WERI-Rb-1 (cell line): ENCODE data around the gene ZNF474.
A peak's percentile ranks its signal among the peaks of the same experiment; 100 is the strongest.

Experiments
- DNase-seq: peaks from one replicate; pipeline ENCODE4 v3.0.0-alpha.2; 2020
- H3K27ac ChIP-seq: fragments of 250-450 bp; sonication (Bioruptor Pico); 2 replicates; pipeline ENCODE4 v1.5.1; 2020; ENCODE audit warnings: mild to moderate bottlenecking, moderate library complexity
- H3K27me3 ChIP-seq: fragments of 250-450 bp; sonication (Bioruptor Pico); 2 replicates; pipeline ENCODE4 v1.5.1; 2021; ENCODE audit warnings: mild to moderate bottlenecking, low read depth, moderate library complexity; ENCODE audit not compliant: insufficient read depth, severe bottlenecking
- H3K36me3 ChIP-seq: fragments of 250-450 bp; sonication (Bioruptor Pico); 2 replicates; pipeline ENCODE4 v1.5.1; 2020; ENCODE audit warnings: mild to moderate bottlenecking, moderate library complexity
- H3K4me3 ChIP-seq: 2 replicates; pipeline ENCODE4 v1.5.1; 2011; ENCODE audit warnings: low read depth, mild to moderate bottlenecking, control low read depth, low read length
- H3K9me3 ChIP-seq: fragments of 250-450 bp; sonication (Bioruptor Pico); 2 replicates; pipeline ENCODE4 v1.5.1; 2021; ENCODE audit warnings: mild to moderate bottlenecking, moderate library complexity; ENCODE audit not compliant: severe bottlenecking
- TF ChIP-seq, protein P1 (sequence below): IDR thresholded peaks from 2 replicates; pipeline ENCODE4 v1.5.1; 2011; ENCODE audit warnings: low read depth, mild to moderate bottlenecking, control low read depth, inconsistent platforms, low read length

ZNF474 gene

DNA sequence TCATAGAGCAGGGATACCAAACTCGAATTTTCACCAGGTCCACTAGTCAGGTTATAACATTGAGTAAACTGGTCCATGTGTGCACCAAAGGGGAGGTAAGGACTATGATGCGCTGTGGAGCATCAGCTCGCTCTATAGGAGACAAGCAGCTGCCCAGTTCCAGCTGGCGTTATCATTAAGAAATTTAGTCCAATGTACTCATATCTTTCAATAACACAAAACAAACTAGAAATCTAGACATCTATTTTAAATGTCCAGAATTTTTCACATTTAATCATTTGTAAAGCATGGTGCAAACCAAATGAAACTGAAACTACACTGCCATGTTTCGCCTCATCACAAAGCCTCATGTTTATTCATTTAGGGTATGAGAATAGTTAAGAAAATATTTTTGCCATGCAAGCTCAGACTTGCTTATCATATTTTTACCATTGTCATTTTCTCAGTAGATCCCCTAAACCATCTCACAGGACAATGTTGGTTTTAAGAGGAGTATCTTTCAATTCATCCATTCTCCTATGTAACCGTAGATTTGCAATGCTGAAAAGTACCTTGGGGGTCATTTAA lies 50.9 kb downstream of the ZNF474 start:
- no peak overlapping the region for H3K4me3 ChIP-seq

DNA sequence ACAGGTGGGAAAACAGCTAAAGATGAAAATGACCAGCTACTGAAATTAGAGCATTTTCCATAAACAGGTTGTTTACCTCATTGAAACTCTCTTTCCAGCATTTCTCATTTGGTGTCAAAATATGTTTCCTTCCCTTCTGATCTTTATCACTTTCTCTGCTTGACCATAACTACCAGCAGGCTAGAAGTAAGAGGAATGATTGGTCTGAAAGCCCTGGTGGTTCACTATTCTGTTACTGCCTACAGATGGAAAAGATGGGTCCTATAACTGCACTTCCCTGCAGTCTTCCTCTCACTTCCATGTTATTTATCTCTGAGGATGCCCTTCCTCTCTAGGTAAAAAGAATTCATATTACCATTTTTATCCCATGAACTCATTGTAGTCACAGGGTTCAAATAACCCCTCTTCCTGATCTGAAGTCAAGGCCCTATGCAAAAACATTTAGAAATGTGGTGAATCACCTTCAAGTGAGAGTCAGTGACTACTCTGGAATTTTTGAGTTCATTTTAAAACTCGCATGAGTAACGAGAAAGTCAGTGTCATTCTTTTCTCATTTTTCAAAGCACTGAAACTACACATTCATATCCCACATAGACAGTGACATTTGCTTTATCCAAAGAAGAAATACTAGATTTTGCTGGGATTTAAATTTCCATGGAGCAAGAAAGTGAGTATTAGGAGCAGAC lies 51.7 kb downstream of the ZNF474 start:
- Histone ChIP-seq H3K27ac (no peak overlapping the region), H3K36me3 (no peaks in the 10 kb centered on the region), H3K9me3 (no peaks in the 10 kb centered on the region), H3K27me3 (no peaks in the 10 kb centered on the region), H3K4me3 (no peak overlapping the region)
- TF ChIP-seq, protein P1, sequence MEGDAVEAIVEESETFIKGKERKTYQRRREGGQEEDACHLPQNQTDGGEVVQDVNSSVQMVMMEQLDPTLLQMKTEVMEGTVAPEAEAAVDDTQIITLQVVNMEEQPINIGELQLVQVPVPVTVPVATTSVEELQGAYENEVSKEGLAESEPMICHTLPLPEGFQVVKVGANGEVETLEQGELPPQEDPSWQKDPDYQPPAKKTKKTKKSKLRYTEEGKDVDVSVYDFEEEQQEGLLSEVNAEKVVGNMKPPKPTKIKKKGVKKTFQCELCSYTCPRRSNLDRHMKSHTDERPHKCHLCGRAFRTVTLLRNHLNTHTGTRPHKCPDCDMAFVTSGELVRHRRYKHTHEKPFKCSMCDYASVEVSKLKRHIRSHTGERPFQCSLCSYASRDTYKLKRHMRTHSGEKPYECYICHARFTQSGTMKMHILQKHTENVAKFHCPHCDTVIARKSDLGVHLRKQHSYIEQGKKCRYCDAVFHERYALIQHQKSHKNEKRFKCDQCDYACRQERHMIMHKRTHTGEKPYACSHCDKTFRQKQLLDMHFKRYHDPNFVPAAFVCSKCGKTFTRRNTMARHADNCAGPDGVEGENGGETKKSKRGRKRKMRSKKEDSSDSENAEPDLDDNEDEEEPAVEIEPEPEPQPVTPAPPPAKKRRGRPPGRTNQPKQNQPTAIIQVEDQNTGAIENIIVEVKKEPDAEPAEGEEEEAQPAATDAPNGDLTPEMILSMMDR, result no peak
- no peak for DNase-seq

More for the DNA sequence above, 50.9 kb downstream of the ZNF474 start:
- DNase-seq, result no peak
- H3K27me3 ChIP-seq, result no peaks in the 10 kb centered on the region
- TF ChIP-seq, protein P1, result no peak
- H3K27ac ChIP-seq, result no peak overlapping the region
- no peaks in the 10 kb centered on the region for H3K9me3 ChIP-seq
- no peaks in the 10 kb centered on the region for H3K36me3 ChIP-seq

DNA sequence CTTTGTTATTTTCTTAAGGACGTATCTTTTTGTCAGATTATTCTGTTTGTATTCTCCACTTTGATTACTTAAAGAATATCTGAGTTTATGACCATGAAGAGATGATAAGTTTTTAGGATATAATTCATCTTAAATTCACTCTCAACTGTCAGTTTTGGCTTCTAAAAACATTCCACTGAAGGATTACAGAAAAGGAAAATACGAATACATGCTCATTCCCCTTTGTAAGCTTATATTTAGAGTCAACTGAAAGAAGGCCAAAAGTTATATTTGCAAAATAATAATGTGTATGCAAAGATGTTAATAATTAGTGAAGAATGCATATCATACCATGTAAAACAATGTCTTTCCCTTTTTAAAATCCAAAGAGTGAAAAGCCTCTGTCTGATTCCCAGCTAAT lies 52.5 kb downstream of the ZNF474 start:
- TF ChIP-seq, protein P1, result no peak
- H3K27me3 ChIP-seq, result no peaks in the 10 kb centered on the region
- no peak overlapping the region for H3K27ac ChIP-seq
- H3K36me3 ChIP-seq, result no peaks in the 10 kb centered on the region
- no peak overlapping the region for H3K4me3 ChIP-seq
- no peaks in the 10 kb centered on the region for H3K9me3 ChIP-seq
- DNase-seq, result no peak

DNA sequence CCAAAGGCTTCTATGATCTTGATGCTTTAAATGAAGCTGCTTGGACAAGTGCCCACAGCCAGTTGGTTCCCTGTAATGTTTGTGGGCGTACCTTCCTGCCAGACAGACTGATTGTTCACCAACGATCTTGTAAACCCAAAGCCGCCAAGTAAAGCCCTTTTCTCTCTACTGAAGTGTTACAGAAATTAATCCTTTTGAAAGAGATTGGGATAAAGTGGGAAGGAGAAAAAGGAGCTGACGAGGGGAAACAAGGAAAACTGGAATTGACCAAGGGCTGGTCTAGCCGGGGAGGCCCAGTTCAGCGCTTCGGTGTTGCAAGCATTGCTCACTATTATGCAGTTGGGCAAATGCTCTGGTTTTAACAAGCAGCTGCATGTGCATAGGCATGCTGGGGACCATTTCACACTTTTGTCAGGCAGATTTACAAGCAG lies 53.2 kb downstream of the ZNF474 start:
- Histone ChIP-seq H3K4me3 (no peak overlapping the region), H3K9me3 (no peaks in the 10 kb centered on the region), H3K27ac (no peak overlapping the region)

DNA sequence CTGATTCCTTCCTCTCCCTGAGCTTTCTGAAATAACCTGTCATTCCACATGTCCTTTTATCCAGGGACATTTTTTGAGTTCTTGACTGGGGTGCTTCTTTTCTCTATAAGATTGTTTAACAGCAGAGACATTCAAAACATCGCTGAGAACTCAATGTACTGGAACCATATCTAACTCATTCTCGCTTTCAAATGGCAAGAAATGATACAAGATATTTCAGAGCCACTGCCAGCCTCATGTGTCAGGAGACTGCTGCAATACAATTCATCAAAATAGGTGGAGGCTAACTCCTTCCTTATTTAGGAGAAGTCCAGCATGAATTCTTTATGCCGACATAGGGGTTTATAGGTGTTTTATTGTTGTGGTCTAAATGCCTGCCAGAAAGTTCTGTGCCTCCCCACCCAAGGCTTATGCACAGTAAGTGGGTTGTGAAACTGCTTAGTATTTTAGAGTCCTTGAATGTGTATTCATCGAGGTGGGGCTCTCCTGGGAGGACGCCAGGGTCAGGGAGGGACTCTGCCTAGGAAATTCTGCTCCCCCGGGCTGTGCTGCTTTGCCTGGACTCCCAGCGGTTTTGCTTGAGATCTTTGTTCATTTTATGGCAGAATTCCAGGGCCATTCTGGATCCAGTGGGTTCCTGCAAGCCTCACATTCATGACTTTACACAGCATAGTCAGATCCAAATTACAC lies 53.9 kb downstream of the ZNF474 start:
- Histone ChIP-seq H3K27ac (no peak overlapping the region), H3K4me3 (no peak overlapping the region), H3K9me3 (no peaks in the 10 kb centered on the region), H3K27me3 (no peaks in the 10 kb centered on the region), H3K36me3 (no peaks in the 10 kb centered on the region)
- DNase-seq, result no peak
- TF ChIP-seq, protein P1, result no peak

More for the DNA sequence above, 53.2 kb downstream of the ZNF474 start:
- no peaks in the 10 kb centered on the region for H3K27me3 ChIP-seq
- TF ChIP-seq, protein P1, result no peak
- peak; percentile 29 for DNase-seq
- H3K36me3 ChIP-seq, result no peaks in the 10 kb centered on the region
